Measurements from ENCODE around the gene NDUFAF8.
A peak's percentile ranks its signal among the peaks of the same experiment; 100 is the strongest.

The NDUFAF8 gene

GRCh38 chr17:81278831-81279230 lies 39.7 kb downstream of the NDUFAF8 start:
- DNase-seq: no peak

- no peak for DNase-seq
Measured at GRCh38 chr17:81279278-81280275, 40.5 kb downstream of the NDUFAF8 start.

DNA sequence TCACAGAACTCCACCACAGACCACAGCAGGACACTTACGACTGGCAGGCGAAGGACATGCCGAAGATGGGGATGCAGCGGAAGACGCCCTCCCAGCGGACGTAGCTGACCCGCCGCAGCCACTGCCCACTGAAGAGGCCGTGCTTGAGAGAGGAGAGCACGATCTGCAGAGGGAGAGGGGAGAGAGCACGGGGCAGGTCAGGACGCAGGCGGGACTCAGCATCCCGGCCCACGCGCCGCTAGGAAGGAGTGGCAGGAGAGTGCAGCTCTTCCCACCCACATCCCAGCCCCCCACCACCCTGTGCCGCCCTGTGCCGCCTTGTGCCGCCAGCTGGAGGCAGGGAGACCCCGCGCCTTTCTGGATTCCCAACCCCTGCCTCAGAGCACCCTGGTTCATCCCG lies 41.5 kb downstream of the NDUFAF8 start:
- DNase-seq: no peak

- DNase-seq: no peak
Measured at GRCh38 chr17:81282141-81282540, 43.0 kb downstream of the NDUFAF8 start.

GRCh38 chr17:81282876-81283275 lies 43.8 kb downstream of the NDUFAF8 start:
- no peak for DNase-seq

- DNase-seq: peak; percentile 49 to 60
Measured at GRCh38 chr17:81285179-81285878, 46.2 kb downstream of the NDUFAF8 start.

- DNase-seq: no peak
Measured at GRCh38 chr17:81285894-81286293, 46.8 kb downstream of the NDUFAF8 start.

- no peak for DNase-seq
Measured at GRCh38 chr17:81286491-81287145, 47.5 kb downstream of the NDUFAF8 start.

GRCh38 chr17:81287152-81287551 lies 48.0 kb downstream of the NDUFAF8 start:
- DNase-seq: no peak

- DNase-seq: no peak
Measured at GRCh38 chr17:81287741-81288430, 48.8 kb downstream of the NDUFAF8 start.

DNA sequence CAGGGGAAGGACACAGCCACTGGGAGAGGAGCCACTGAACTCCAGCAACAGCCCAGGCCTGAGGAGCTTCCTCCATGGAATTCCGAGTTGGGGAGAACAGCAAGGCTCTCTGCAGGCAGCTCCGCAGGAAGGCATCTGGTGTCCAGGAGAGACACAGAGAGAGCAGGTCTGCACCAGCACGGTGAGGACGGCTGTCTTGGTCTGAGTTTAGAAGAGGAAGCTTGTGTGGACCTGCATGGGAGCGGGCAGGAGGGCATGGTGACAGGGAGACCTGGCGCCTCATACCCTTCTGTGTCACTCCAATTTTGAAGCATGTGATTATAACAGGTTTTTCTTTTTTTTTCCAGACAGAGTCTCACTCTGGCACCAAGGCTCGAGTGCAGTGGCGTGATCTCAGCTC lies 49.6 kb downstream of the NDUFAF8 start:
- DNase-seq: no peak

- DNase-seq: no peak
Measured at GRCh38 chr17:81289627-81290026, 50.5 kb downstream of the NDUFAF8 start.

DNA sequence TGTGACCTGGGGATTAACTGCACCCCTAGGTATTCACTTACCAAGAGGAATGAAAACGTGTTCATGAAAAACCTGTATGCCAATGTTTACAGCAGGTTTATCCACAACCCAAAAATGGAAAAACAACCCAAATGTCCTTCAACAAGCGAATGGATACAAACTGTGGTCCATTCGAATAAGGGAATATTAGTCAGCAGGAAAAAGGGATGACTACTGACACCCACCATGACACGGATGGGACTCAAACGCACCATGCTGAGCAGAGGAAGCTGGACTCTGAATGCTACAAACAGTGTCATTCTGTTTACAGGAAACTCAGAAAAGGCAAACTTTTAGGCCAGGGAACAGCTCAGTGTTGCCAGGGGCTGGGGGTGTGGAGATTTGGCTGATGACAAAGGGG lies 51.1 kb downstream of the NDUFAF8 start:
- no peak for DNase-seq

Measured in activated CD4-positive, alpha-beta T cell treated with anti-CD3 and anti-CD28 coated beads for 4 hours (primary cell).